Esophagus squamous epithelium (tissue), 4 donors: ENCODE measurements around the gene EDEM2.

Experiments
- CTCF ChIP-seq, 6 experiments: fragments of 450-650 bp in 4 of 6; fragments of 200-600 bp in 2 of 6; sonication (generic) in 2 of 6; IDR thresholded peaks; one replicate each; pipeline ENCODE4 v1.5.1; 2016 to 2019; ENCODE audit warnings: antibody characterized with exemption in 6 of 6, mild to moderate bottlenecking in 4 of 6, moderate library complexity in 4 of 6
- POLR2A ChIP-seq, 4 donors: fragments of 450-650 bp; IDR thresholded peaks; one replicate each; pipeline ENCODE4 v1.6.1; 2017; ENCODE audit warnings: antibody characterized with exemption in 4 of 4, mild to moderate bottlenecking in 4 of 4, moderate library complexity in 3 of 4

GRCh38 chr20:35079472-35080347, 67.4 kb downstream of the EDEM2 start:
- no peak for TF ChIP-seq CTCF (IDR thresholded peaks at IDR 0.05)
- TF ChIP-seq POLR2A (IDR thresholded peaks at IDR 0.05): no peak
